Subcutaneous adipose tissue (tissue), 4 donors: Measurements from ENCODE around the gene YLPM1. TPM values are rescaled to one million over a fixed set of nuclear protein-coding genes. Genes with fewer than 3 reads are reported as not detected.

Experiments used
- CTCF ChIP-seq: fragments of 450-650 bp; IDR thresholded peaks from one replicate; pipeline ENCODE4 v1.5.1; 2016; ENCODE audit warnings: low read depth, mild to moderate bottlenecking, control low read depth, antibody characterized with exemption, moderate library complexity
- total RNA-seq, 4 donors: library from RNA; depleted of rRNA; stranded (reverse); fragments of >200 nt; gene quantifications; one replicate each; pipeline ENCODE4 v1.1.0, GENCODE V29; 2016

YLPM1 gene
- total RNA-seq, 4 donors from 2014 or later, result 44.2 to 61.6 (median 50.6) TPM

GRCh38 chr14:74794947-74795346 is 31.8 kb downstream of the YLPM1 start:
- no peak for TF ChIP-seq CTCF

GRCh38 chr14:74799765-74800164 is 36.6 kb downstream of the YLPM1 start:
- no peak for TF ChIP-seq CTCF

GRCh38 chr14:74800780-74801179 is 37.7 kb downstream of the YLPM1 start:
- no peak for TF ChIP-seq CTCF

DNA sequence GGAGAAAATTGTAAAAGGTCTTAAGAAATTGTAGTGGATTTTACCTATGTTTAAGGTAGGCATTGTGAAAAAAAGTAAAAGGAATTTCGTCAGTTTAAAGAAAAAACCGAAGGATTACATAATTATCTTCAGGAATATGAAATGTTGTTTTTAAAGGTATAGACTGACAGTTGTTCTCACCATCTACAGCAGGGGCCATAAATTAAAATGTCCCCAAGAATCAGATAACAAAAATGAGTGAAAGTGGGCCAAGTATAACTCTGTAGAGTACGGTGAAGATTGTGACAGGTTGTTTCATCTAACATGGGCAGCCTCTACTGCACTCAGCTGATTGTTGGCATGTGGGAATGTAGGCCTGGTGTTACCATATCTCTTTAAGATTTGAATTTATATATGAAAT is 38.3 kb downstream of the YLPM1 start:
- TF ChIP-seq CTCF, result no peak

DNA sequence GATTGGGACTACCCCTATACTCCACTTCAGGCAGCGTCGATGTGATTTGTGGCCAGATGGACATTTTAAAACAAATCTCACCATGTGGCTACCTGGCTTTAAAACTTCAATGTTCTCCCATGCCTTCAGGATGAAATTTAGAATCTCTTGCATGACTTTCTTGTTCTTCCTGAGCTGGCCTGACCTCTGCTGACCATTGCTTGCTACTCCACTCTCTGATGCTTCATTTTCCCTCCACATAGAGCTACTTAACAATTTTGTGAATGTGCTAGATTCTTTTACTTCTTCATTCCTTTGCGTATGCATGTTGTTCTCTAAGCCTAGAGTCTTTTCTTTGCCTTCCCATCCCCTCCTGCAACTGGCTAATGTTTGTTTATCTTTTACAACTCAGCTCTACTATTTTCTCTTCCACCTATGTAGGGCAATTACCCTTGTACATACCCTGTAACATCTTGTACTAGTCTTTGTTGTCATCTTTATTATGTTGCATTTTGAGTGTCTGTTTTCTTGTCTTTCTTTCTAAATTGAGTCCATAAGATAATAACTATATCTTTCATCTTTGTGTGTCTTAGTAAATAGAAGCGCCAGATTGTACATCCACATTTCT is 41.2 kb downstream of the YLPM1 start:
- TF ChIP-seq CTCF, result no peak

GRCh38 chr14:74807853-74808545 is 44.9 kb downstream of the YLPM1 start:
- TF ChIP-seq CTCF, result no peak

GRCh38 chr14:74816124-74816523 is 53.0 kb downstream of the YLPM1 start:
- TF ChIP-seq CTCF, result no peak
